SK-N-SH (cell line): Measurements from ENCODE around the gene BSG. TPM values are rescaled to one million over a fixed set of nuclear protein-coding genes. Genes with fewer than 3 reads are reported as not detected.

Experiments used
- CTCF ChIA-PET: fragments of 300-600, 350-600 bp; formaldehyde crosslinking; extraction: SDS; loops from one replicate; lab custom pipeline; 2021; lab: Yijun Ruan, JAX
- POLR2A ChIA-PET: fragments of 350-600 bp; sonication (Branson Sonifier 250); formaldehyde crosslinking; extraction: SDS; loops from one replicate; lab custom pipeline; 2020; ENCODE audit warnings: antibody characterized with exemption, inconsistent platforms; lab: Yijun Ruan, JAX
- DNase-seq: peaks from one replicate; pipeline ENCODE4 v3.0.0; 2012
- H2AFZ ChIP-seq: fragments of 200-600 bp; sonication (generic); 2 replicates; pipeline ENCODE4 v1.8.1; 2016; ENCODE audit warnings: antibody characterized with exemption, mild to moderate bottlenecking, low read depth
- H3F3A ChIP-seq: fragments of 200-600 bp; sonication (generic); replicated peaks from 2 replicates; pipeline ENCODE3; 2016; ENCODE audit warnings: antibody characterized with exemption, mild to moderate bottlenecking; ENCODE audit not compliant: insufficient read depth
- H3K27ac ChIP-seq, 2 experiments: fragments of 200-500 bp in 1 of 2; fragments of 200-600 bp in 1 of 2; sonication (Bioruptor generic) in 1 of 2; sonication (generic), shearing (Covaris generic) in 1 of 2; 2 replicates each; pipeline versions ENCODE4 v1.5.1 to v1.6.1; 2014 to 2016; ENCODE audit warnings: low read depth in 2 of 2, inconsistent platforms in 1 of 2, low read length in 1 of 2, mild to moderate bottlenecking in 1 of 2, mixed read lengths in 1 of 2
- H3K27me3 ChIP-seq: fragments of 200-600 bp; sonication (generic), shearing (Covaris generic); 2 replicates; pipeline ENCODE4 v1.6.1; 2016; ENCODE audit warnings: mixed run types; ENCODE audit not compliant: insufficient read depth
- H3K36me3 ChIP-seq, 2 experiments: fragments of 200-500 bp in 1 of 2; fragments of 200-600 bp in 1 of 2; sonication (Bioruptor generic) in 1 of 2; sonication (generic) in 1 of 2; replicated peaks in 1 of 2; 2 replicates each; pipeline versions ENCODE3 to v1.5.1; 2014 to 2016; ENCODE audit warnings: low read length in 1 of 2, mild to moderate bottlenecking in 1 of 2; ENCODE audit not compliant: insufficient read depth in 2 of 2, control insufficient read depth in 1 of 2
- H3K4me1 ChIP-seq, 2 experiments: fragments of 200-500 bp in 1 of 2; fragments of 200-600 bp in 1 of 2; sonication (Bioruptor generic) in 1 of 2; sonication (generic), shearing (Covaris generic) in 1 of 2; 2 replicates each; pipeline versions ENCODE4 v1.5.1 to v1.6.1; 2014 to 2016; ENCODE audit warnings: low read depth in 1 of 2, low read length in 1 of 2, mixed run types in 1 of 2; ENCODE audit not compliant: insufficient read depth in 2 of 2, control insufficient read depth in 1 of 2
- H3K4me2 ChIP-seq: fragments of 200-600 bp; sonication (generic), shearing (Covaris generic); 2 replicates; pipeline ENCODE4 v1.6.1; 2017; ENCODE audit warnings: mixed run types
- H3K4me3 ChIP-seq, 2 experiments: fragments of 200-500 bp in 1 of 2; fragments of 200-600 bp in 1 of 2; sonication (Bioruptor generic) in 1 of 2; sonication (generic), shearing (Covaris generic) in 1 of 2; 2 replicates each; pipeline versions ENCODE4 v1.5.1 to v1.8.1; 2014 to 2016; ENCODE audit warnings: low read depth in 2 of 2, inconsistent platforms in 1 of 2, low read length in 1 of 2, mild to moderate bottlenecking in 1 of 2, mixed read lengths in 1 of 2, moderate library complexity in 1 of 2
- H3K79me2 ChIP-seq: fragments of 200-600 bp; sonication (generic); 2 replicates; pipeline ENCODE4 v1.8.1; 2017; ENCODE audit warnings: mild to moderate bottlenecking; ENCODE audit not compliant: insufficient read depth
- H3K9ac ChIP-seq: fragments of 200-600 bp; sonication (generic); 2 replicates; pipeline ENCODE4 v1.6.1; 2017; ENCODE audit warnings: mixed run types
- H3K9me2 ChIP-seq: fragments of 200-600 bp; sonication (generic); 2 replicates; pipeline ENCODE4 v1.6.1; 2017; ENCODE audit warnings: mixed run types
- H3K9me3 ChIP-seq: fragments of 200-600 bp; sonication (generic); 2 replicates; pipeline ENCODE4 v1.6.1; 2017; ENCODE audit warnings: mixed run types, mild to moderate bottlenecking, moderate library complexity
- H4K20me1 ChIP-seq: fragments of 200-600 bp; sonication (generic); 2 replicates; pipeline ENCODE4 v1.6.1; 2017; ENCODE audit warnings: mild to moderate bottlenecking, mixed run types; ENCODE audit not compliant: insufficient read depth
- CHD2 ChIP-seq: fragments of 150-350 bp; IDR thresholded peaks from 2 replicates; pipeline ENCODE4 v1.6.1; 2018; ENCODE audit warnings: low read length; ENCODE audit not compliant: partially characterized antibody
- FOSL2 ChIP-seq: IDR thresholded peaks from 2 replicates; pipeline ENCODE4 v1.4.0; 2012; ENCODE audit warnings: low read depth, mild to moderate bottlenecking, moderate library complexity, borderline replicate concordance
- GABPA ChIP-seq: IDR thresholded peaks from 2 replicates; pipeline ENCODE4 v1.4.0; 2012; ENCODE audit warnings: low read depth, mild to moderate bottlenecking
- JUND ChIP-seq: IDR thresholded peaks from 2 replicates; pipeline ENCODE4 v1.4.0; 2012
- MEF2A ChIP-seq: IDR thresholded peaks from 2 replicates; pipeline ENCODE4 v1.4.0; 2012; ENCODE audit warnings: low read depth, borderline replicate concordance
- POLR2AphosphoS5 ChIP-seq: IDR thresholded peaks from 2 replicates; pipeline ENCODE4 v1.6.1; 2012; ENCODE audit warnings: low read depth, low read length
- RCOR1 ChIP-seq: fragments of 150-350 bp; IDR thresholded peaks from 2 replicates; pipeline ENCODE4 v1.6.1; 2017; ENCODE audit warnings: antibody characterized with exemption, low read length
- SMC3 ChIP-seq: IDR thresholded peaks from 2 replicates; pipeline ENCODE4 v1.6.1; 2012; ENCODE audit warnings: low read depth, low read length, improper control_type of control experiment
- TAF1 ChIP-seq: IDR thresholded peaks from 2 replicates; pipeline ENCODE4 v1.6.1; 2012; ENCODE audit warnings: low read depth, mild to moderate bottlenecking, low read length, moderate library complexity, borderline replicate concordance
- YY1 ChIP-seq: IDR thresholded peaks from 2 replicates; pipeline ENCODE4 v1.4.0; 2012; ENCODE audit warnings: low read depth, mild to moderate bottlenecking
- WGBS: methylation state at CpG from one replicate; pipeline ENCODE4 v1.1.6; 2017; ENCODE audit warnings: low lambda C conversion rate; 5-methylcytosine and 5-hydroxymethylcytosine counted together
- polyA plus RNA-seq, 3 experiments: library from polyadenylated mRNA; depleted of rRNA; stranded (reverse); fragments of >200 nt; gene quantifications; 2 replicates each; pipeline ENCODE4 v1.2.3, GENCODE V29; 2012
- TF ChIP-seq, protein P1 (sequence below): fragments of 150-350 bp; IDR thresholded peaks from 2 replicates; pipeline ENCODE4 v1.6.1; 2017; ENCODE audit warnings: antibody characterized with exemption, low read length, low read depth, borderline replicate concordance
- TF ChIP-seq, protein P2 (sequence below): IDR thresholded peaks from 2 replicates; pipeline ENCODE4 v1.4.0; 2012; ENCODE audit warnings: low read depth, borderline replicate concordance
- TF ChIP-seq, protein P3 (sequence below): fragments of 200-600 bp; sonication (generic); IDR thresholded peaks from 2 replicates; pipeline ENCODE4 v1.6.1; 2017; ENCODE audit warnings: antibody characterized with exemption, mild to moderate bottlenecking, moderate library complexity

BSG gene
- polyA plus RNA-seq, 1 of the 3 experiments (the other 2 are of a cell fraction) = 835 TPM

DNA sequence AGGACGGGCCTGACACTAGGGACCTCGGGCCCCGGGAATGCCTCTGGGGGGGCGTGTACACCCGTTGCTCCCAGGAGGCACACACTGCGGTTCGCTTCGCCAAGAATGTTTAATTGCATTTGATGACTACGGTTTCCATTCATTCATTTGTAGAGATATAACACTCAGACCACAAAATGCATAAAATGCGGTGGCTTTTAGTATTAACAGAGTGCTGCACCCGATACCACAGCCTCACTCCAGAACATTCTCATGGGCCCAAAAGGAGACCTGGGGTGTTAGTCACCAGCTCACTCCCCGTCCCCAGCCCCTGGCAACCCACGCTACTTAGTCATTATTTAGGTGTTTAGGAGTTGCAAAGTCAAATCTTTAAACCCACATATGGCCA is 39.1 kb downstream of the BSG start:
- Histone ChIP-seq H3K4me3 (no peak overlapping the region), H2AFZ (no peak overlapping the region), H4K20me1 (no peaks in the 10 kb centered on the region), H3K4me2 (peak overlapping the region; percentile 40), H3K27ac (peak overlapping the region; percentile 78 to 81), H3K9me3 (no peaks in the 10 kb centered on the region), H3K79me2 (no peaks in the 10 kb centered on the region), H3K9me2 (no peaks in the 10 kb centered on the region), H3K9ac (no peak overlapping the region; the same call in 1 of the 2 replicates), H3F3A (peaks cover 22% of the 10 kb centered on the region), H3K27me3 (no peaks in the 10 kb centered on the region), H3K4me1 (peaks cover 5 to 33% of the 10 kb centered on the region in 2 experiments; a peak in 3 of 4 replicates), H3K36me3 (peaks cover 0 to 10% of the 10 kb centered on the region in 2 experiments)
- ChIA-PET CTCF (interaction anchor here (1.4 to 2.4 kb wide), 2 partner anchors 17 to 27 kb away, joined by 4 to 8 read pairs; no protein-coding TSS in a partner anchor), POLR2A (interaction anchor here (0.8 kb wide), 1 partner anchor 11 kb away, joined by 3 read pairs; no protein-coding TSS in a partner anchor)
- 45% methylated on average over 10 of the region's 13 CpGs for WGBS
- TF ChIP-seq TAF1 (no peak), FOSL2 (peak; percentile 11; the same call in 1 of the 2 replicates), CHD2 (no peak)
- no peak for DNase-seq

DNA sequence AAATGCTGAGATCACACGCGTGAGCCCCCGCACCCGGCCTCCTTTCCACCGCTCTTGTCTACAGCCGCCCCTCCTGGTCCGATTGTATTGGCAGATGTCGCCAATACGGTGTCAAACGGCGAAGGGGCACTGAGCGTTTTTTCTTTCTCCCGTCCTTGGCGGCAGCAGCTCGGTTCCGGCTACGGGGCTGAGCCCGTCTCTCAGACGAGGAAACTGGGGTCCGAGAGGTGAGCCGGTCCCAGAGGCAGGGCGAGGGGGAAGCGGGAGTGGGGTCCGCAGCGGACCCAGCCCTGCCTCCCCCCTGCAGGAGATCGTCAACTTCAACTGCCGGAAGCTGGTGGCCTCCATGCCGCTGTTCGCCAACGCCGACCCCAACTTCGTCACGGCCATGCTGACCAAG is 40.5 kb downstream of the BSG start:
- no peak overlapping the region for H3K9ac ChIP-seq
- no peaks in the 10 kb centered on the region for H3K9me2 ChIP-seq
- no peak overlapping the region for H3K4me3 ChIP-seq
- peaks cover 5 to 33% of the 10 kb centered on the region in 2 experiments; a peak in 3 of 4 replicates for H3K4me1 ChIP-seq
- no peak overlapping the region for H2AFZ ChIP-seq
- peaks cover 19% of the 10 kb centered on the region for H3F3A ChIP-seq
- H3K36me3 ChIP-seq = peaks cover 0 to 15% of the 10 kb centered on the region in 2 experiments
- no peaks in the 10 kb centered on the region for H3K79me2 ChIP-seq
- no peak overlapping the region for H3K27ac ChIP-seq
- no peaks in the 10 kb centered on the region for H4K20me1 ChIP-seq
- no peak for DNase-seq
- H3K4me2 ChIP-seq = no peak overlapping the region
- POLR2A ChIA-PET = no interaction called here
- no peaks in the 10 kb centered on the region for H3K9me3 ChIP-seq
- WGBS = 94% methylated on average over 28 of the region's 33 CpGs
- no peak for TF ChIP-seq TAF1
- TF ChIP-seq, protein P1, sequence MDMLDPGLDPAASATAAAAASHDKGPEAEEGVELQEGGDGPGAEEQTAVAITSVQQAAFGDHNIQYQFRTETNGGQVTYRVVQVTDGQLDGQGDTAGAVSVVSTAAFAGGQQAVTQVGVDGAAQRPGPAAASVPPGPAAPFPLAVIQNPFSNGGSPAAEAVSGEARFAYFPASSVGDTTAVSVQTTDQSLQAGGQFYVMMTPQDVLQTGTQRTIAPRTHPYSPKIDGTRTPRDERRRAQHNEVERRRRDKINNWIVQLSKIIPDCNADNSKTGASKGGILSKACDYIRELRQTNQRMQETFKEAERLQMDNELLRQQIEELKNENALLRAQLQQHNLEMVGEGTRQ = no peak
- no peak for TF ChIP-seq POLR2AphosphoS5
- TF ChIP-seq JUND = no peak
- no peak for TF ChIP-seq YY1
- no peak for TF ChIP-seq MEF2A
- TF ChIP-seq FOSL2 = no peak
- TF ChIP-seq, protein P2, sequence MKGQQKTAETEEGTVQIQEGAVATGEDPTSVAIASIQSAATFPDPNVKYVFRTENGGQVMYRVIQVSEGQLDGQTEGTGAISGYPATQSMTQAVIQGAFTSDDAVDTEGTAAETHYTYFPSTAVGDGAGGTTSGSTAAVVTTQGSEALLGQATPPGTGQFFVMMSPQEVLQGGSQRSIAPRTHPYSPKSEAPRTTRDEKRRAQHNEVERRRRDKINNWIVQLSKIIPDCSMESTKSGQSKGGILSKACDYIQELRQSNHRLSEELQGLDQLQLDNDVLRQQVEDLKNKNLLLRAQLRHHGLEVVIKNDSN = no peak
- TF ChIP-seq, protein P3, sequence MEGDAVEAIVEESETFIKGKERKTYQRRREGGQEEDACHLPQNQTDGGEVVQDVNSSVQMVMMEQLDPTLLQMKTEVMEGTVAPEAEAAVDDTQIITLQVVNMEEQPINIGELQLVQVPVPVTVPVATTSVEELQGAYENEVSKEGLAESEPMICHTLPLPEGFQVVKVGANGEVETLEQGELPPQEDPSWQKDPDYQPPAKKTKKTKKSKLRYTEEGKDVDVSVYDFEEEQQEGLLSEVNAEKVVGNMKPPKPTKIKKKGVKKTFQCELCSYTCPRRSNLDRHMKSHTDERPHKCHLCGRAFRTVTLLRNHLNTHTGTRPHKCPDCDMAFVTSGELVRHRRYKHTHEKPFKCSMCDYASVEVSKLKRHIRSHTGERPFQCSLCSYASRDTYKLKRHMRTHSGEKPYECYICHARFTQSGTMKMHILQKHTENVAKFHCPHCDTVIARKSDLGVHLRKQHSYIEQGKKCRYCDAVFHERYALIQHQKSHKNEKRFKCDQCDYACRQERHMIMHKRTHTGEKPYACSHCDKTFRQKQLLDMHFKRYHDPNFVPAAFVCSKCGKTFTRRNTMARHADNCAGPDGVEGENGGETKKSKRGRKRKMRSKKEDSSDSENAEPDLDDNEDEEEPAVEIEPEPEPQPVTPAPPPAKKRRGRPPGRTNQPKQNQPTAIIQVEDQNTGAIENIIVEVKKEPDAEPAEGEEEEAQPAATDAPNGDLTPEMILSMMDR = no peak
- TF ChIP-seq CHD2 = no peak
- no peak for TF ChIP-seq GABPA
- TF ChIP-seq RCOR1 = no peak
- TF ChIP-seq SMC3 = no peak
- TF ChIP-seq, all 33 proteins: peak for 0
- H3K27me3 ChIP-seq = no peaks in the 10 kb centered on the region
- CTCF ChIA-PET = interaction anchor here (0.8 to 2.4 kb wide), 3 partner anchors 16 to 28 kb away, joined by 4 to 8 read pairs (median 4); no protein-coding TSS in a partner anchor
